HepG2 (cell line): ENCODE measurements around the gene CLEC3A. TPM values are rescaled to one million over a fixed set of nuclear protein-coding genes. Genes with fewer than 3 reads are reported as not detected.

Experiments used
- ISL2 ChIP-seq: sonication (generic); formaldehyde crosslinking; IDR thresholded peaks from 2 replicates; pipeline ENCODE4 v1.5.0; 2020; ENCODE audit warnings: missing genetic modification reagents
- LCORL ChIP-seq, 2 experiments: fragments of 450-650 bp in 1 of 2; sonication (generic) in 1 of 2; formaldehyde crosslinking in 1 of 2; IDR thresholded peaks; 2 replicates each; pipeline versions ENCODE4 v1.5.0 to v1.6.1; 2017 to 2020; ENCODE audit warnings: antibody characterized with exemption in 1 of 2, missing genetic modification reagents in 1 of 2
- RARG ChIP-seq: sonication (generic); formaldehyde crosslinking; IDR thresholded peaks from 2 replicates; pipeline ENCODE4 v1.4.0; 2020; ENCODE audit warnings: low read depth, mild to moderate bottlenecking, missing genetic modification reagents
- SP4 ChIP-seq: sonication (generic); formaldehyde crosslinking; IDR thresholded peaks from 2 replicates; pipeline ENCODE4 v1.8.1; 2023; ENCODE audit warnings: mild to moderate bottlenecking, missing genetic modification reagents
- polyA plus RNA-seq, 8 experiments: library from polyadenylated mRNA; depleted of rRNA in 3 of 8; stranded (reverse) in 7 of 8; unstranded in 1 of 8; fragments of >200 nt; fragmentation: Illumina TruSeq in 4 of 8; extraction: Trizol in 4 of 8; gene quantifications; 2 replicates each; pipeline versions ENCODE4 v1.2.1 to v1.2.3, GENCODE V29; 2011 to 2016; ENCODE audit warnings: low read depth in 4 of 8, missing spikeins in 1 of 8, mixed read lengths in 1 of 8; ENCODE audit not compliant: insufficient read depth in 1 of 8
- total RNA-seq, 5 experiments: library from RNA; depleted of rRNA; stranded (reverse); fragments of >200 nt; fragmentation: Illumina TruSeq; extraction: Trizol; gene quantifications; 2 replicates each; pipeline ENCODE4 v1.2.3, GENCODE V29; 2016; ENCODE audit warnings: low read depth in 1 of 5
- TF ChIP-seq, protein P1 (sequence below): sonication (generic); formaldehyde crosslinking; IDR thresholded peaks from 2 replicates; pipeline ENCODE4 v1.5.0; 2020; ENCODE audit warnings: missing genetic modification reagents
- TF ChIP-seq, protein P2 (sequence below): sonication (generic); formaldehyde crosslinking; IDR thresholded peaks from 2 replicates; pipeline ENCODE4 v1.5.1; 2020; ENCODE audit warnings: mild to moderate bottlenecking, missing genetic modification reagents
- TF ChIP-seq, protein P3 (sequence below), 2 experiments: fragments of 450-650 bp in 1 of 2; sonication (generic) in 1 of 2; formaldehyde crosslinking in 1 of 2; IDR thresholded peaks; 2 replicates each; pipeline versions ENCODE4 v1.6.1 to v1.8.0; 2016 to 2022; ENCODE audit warnings: antibody characterized with exemption in 1 of 2, mild to moderate bottlenecking in 1 of 2, missing genetic modification reagents in 1 of 2
- TF ChIP-seq, protein P4 (sequence below): sonication (generic); formaldehyde crosslinking; IDR thresholded peaks from 2 replicates; pipeline ENCODE4 v1.5.0; 2020; ENCODE audit warnings: missing genetic modification reagents
- TF ChIP-seq, protein P5 (sequence below): sonication (generic); formaldehyde crosslinking; IDR thresholded peaks from 2 replicates; pipeline ENCODE4 v1.9.0; 2021; ENCODE audit warnings: missing genetic modification reagents, borderline replicate concordance

The CLEC3A gene
- total and polyA plus RNA-seq, 2 of the 13 experiments (the other 11 are each of a cell fraction or from before 2014, with no cell fraction given) = not detected

DNA sequence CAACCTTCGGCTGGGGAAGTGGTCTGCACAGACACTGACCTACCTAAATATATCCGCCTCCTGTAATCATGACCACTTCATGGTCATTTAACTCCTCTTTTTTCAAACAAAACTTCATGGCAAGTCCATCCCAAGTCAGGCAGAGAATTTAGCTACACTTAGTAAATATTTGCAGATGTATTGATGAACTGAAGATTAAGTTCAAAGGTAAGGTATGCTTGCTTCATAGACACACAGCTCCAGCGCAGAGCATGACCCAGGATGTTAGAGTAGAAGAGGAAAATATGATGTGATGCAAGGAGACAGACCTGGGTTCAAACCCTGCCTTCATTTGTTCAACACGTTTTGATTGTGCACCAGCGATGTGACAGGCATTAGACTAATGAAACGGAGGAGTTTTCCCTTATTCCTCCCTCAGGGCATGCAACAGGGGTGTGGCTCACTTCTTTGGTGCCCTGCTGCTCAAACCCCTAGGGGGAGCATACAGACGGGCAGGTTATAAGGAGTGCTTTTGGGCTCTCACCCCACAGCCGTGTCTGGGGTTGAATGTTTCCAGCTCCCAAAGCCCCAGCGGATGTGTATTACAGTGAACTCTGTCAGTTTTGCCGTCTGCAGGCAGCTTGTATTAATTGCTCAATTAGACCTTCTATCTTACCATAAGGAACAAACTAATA lies 23.9 kb upstream of the CLEC3A start (continued):
- TF ChIP-seq, protein P1, sequence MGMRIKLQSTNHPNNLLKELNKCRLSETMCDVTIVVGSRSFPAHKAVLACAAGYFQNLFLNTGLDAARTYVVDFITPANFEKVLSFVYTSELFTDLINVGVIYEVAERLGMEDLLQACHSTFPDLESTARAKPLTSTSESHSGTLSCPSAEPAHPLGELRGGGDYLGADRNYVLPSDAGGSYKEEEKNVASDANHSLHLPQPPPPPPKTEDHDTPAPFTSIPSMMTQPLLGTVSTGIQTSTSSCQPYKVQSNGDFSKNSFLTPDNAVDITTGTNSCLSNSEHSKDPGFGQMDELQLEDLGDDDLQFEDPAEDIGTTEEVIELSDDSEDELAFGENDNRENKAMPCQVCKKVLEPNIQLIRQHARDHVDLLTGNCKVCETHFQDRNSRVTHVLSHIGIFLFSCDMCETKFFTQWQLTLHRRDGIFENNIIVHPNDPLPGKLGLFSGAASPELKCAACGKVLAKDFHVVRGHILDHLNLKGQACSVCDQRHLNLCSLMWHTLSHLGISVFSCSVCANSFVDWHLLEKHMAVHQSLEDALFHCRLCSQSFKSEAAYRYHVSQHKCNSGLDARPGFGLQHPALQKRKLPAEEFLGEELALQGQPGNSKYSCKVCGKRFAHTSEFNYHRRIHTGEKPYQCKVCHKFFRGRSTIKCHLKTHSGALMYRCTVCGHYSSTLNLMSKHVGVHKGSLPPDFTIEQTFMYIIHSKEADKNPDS (CRISPR knock-in tag) = no peak
- TF ChIP-seq, protein P2, sequence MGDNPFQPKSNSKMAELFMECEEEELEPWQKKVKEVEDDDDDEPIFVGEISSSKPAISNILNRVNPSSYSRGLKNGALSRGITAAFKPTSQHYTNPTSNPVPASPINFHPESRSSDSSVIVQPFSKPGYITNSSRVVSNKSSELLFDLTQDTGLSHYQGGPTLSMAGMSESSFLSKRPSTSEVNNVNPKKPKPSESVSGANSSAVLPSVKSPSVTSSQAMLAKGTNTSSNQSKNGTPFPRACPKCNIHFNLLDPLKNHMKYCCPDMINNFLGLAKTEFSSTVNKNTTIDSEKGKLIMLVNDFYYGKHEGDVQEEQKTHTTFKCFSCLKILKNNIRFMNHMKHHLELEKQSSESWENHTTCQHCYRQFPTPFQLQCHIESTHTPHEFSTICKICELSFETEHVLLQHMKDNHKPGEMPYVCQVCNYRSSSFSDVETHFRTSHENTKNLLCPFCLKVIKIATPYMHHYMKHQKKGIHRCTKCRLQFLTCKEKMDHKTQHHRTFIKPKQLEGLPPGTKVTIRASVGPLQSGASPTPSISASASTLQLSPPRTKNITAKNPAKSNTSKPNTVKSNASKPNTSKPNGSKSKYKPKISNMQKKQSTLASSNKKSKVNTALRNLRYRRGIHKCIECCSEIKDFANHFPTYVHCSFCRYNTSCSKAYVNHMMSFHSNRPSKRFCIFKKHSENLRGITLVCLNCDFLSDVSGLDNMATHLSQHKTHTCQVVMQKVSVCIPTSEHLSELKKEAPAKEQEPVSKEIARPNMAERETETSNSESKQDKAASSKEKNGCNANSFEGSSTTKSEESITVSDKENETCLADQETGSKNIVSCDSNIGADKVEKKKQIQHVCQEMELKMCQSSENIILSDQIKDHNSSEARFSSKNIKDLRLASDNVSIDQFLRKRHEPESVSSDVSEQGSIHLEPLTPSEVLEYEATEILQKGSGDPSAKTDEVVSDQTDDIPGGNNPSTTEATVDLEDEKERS (CRISPR knock-in tag) = no peak
- TF ChIP-seq, protein P3, sequence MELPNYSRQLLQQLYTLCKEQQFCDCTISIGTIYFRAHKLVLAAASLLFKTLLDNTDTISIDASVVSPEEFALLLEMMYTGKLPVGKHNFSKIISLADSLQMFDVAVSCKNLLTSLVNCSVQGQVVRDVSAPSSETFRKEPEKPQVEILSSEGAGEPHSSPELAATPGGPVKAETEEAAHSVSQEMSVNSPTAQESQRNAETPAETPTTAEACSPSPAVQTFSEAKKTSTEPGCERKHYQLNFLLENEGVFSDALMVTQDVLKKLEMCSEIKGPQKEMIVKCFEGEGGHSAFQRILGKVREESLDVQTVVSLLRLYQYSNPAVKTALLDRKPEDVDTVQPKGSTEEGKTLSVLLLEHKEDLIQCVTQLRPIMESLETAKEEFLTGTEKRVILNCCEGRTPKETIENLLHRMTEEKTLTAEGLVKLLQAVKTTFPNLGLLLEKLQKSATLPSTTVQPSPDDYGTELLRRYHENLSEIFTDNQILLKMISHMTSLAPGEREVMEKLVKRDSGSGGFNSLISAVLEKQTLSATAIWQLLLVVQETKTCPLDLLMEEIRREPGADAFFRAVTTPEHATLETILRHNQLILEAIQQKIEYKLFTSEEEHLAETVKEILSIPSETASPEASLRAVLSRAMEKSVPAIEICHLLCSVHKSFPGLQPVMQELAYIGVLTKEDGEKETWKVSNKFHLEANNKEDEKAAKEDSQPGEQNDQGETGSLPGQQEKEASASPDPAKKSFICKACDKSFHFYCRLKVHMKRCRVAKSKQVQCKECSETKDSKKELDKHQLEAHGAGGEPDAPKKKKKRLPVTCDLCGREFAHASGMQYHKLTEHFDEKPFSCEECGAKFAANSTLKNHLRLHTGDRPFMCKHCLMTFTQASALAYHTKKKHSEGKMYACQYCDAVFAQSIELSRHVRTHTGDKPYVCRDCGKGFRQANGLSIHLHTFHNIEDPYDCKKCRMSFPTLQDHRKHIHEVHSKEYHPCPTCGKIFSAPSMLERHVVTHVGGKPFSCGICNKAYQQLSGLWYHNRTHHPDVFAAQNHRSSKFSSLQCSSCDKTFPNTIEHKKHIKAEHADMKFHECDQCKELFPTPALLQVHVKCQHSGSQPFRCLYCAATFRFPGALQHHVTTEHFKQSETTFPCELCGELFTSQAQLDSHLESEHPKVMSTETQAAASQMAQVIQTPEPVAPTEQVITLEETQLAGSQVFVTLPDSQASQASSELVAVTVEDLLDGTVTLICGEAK (IDR thresholded peaks at IDR 0.05) = no peak
- TF ChIP-seq, protein P3 (CRISPR knock-in tag; IDR thresholded peaks at IDR 0.05) = no peak
- TF ChIP-seq LCORL (IDR thresholded peaks at IDR 0.05) (no peak), LCORL (CRISPR knock-in tag; IDR thresholded peaks at IDR 0.05) (no peak), ISL2 (CRISPR knock-in tag) (no peak), SP4 (no peak), RARG (CRISPR knock-in tag) (no peak)
- TF ChIP-seq, protein P4, sequence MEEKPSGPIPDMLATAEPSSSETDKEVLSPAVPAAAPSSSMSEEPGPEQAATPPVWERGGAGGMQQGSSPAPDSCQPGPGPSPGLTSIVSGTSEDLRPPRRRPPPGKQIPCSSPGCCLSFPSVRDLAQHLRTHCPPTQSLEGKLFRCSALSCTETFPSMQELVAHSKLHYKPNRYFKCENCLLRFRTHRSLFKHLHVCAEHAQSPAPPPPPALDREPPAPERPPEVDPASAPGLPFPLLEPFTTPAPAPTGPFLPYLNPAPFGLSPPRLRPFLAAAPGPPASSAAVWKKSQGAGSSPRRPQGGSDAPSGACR (CRISPR knock-in tag) = no peak
- TF ChIP-seq, protein P5, sequence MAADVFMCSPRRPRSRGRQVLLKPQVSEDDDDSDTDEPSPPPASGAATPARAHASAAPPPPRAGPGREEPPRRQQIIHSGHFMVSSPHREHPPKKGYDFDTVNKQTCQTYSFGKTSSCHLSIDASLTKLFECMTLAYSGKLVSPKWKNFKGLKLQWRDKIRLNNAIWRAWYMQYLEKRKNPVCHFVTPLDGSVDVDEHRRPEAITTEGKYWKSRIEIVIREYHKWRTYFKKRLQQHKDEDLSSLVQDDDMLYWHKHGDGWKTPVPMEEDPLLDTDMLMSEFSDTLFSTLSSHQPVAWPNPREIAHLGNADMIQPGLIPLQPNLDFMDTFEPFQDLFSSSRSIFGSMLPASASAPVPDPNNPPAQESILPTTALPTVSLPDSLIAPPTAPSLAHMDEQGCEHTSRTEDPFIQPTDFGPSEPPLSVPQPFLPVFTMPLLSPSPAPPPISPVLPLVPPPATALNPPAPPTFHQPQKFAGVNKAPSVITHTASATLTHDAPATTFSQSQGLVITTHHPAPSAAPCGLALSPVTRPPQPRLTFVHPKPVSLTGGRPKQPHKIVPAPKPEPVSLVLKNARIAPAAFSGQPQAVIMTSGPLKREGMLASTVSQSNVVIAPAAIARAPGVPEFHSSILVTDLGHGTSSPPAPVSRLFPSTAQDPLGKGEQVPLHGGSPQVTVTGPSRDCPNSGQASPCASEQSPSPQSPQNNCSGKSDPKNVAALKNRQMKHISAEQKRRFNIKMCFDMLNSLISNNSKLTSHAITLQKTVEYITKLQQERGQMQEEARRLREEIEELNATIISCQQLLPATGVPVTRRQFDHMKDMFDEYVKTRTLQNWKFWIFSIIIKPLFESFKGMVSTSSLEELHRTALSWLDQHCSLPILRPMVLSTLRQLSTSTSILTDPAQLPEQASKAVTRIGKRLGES (CRISPR knock-in tag) = no peak
